GM19043 (cell line): ENCODE results near the gene MYLK.

Source experiments
- ATAC-seq: cut with Tn5 transposase; IDR thresholded peaks from one replicate; pipeline ENCODE4 v1.9.1; 2021; ENCODE audit warnings: low read depth; ENCODE audit not compliant: unreplicated experiment

The MYLK gene

DNA sequence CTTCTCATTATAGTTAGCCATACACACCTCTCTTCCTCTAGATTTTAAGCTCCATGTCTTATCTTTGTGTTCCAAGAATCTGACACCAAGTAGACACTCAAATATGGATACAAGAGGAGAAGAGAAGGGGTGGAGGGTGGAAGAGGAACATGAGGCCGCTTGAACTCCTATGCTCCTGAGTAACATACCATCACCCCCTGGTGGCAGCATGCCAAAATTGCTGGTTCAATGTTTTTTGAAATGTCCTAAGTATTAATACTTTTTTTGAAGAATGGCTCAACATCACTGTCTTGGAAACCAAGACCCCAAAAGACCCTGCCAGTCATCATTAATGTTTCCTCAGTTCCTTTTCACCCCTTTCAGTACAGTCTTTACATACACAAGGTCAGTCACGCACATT lies 227.4 kb downstream of the MYLK start:
- no peak for ATAC-seq

- no peak for ATAC-seq
Measured at GRCh38 chr3:123656274-123656673, 227.9 kb downstream of the MYLK start.

DNA sequence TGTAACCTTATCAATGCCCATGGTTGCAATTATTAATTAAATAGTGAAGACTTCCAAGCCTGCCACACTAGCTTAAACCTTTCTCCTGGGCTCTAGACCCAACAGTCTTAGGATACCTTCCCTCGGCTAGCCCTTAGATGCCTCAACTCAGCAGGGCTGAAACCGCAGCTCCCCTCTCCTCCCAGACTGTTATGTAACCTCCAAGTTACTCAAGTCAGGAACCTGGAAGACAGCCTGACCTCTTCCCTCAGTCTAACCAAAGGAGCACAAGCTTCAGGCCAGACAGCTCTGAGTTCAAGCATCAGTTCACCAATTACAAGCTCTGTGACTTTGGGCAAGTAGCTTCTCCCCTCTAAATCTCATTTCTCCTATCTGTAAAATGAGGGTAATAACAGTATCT lies 228.7 kb downstream of the MYLK start:
- ATAC-seq = no peak

GRCh38 chr3:123653221-123653682 lies 230.9 kb downstream of the MYLK start:
- ATAC-seq = no peak

- ATAC-seq = no peak
Measured at GRCh38 chr3:123652342-123652984, 231.7 kb downstream of the MYLK start.

GRCh38 chr3:123651449-123652341 lies 232.4 kb downstream of the MYLK start:
- ATAC-seq = no peak

DNA sequence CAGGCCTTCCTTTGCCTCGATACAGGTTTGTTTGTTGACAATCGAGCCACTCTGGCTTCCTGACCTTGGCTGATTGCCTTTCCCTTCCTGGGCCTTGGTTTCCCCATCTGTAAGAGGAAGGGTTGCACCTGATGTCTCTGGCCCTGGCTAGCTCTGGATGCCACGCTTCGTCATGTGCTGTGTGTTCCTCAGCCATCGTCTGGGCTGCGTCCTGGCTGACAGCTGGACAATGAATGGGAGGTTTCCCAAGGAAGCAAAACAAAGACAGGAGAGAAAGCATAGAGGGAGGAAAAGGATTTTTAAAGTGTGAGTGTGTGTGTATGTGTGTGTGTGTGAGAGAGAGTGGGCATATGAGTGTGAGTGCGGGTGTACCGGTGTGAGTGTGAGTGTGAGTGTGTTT lies 234.0 kb downstream of the MYLK start:
- ATAC-seq = no peak

DNA sequence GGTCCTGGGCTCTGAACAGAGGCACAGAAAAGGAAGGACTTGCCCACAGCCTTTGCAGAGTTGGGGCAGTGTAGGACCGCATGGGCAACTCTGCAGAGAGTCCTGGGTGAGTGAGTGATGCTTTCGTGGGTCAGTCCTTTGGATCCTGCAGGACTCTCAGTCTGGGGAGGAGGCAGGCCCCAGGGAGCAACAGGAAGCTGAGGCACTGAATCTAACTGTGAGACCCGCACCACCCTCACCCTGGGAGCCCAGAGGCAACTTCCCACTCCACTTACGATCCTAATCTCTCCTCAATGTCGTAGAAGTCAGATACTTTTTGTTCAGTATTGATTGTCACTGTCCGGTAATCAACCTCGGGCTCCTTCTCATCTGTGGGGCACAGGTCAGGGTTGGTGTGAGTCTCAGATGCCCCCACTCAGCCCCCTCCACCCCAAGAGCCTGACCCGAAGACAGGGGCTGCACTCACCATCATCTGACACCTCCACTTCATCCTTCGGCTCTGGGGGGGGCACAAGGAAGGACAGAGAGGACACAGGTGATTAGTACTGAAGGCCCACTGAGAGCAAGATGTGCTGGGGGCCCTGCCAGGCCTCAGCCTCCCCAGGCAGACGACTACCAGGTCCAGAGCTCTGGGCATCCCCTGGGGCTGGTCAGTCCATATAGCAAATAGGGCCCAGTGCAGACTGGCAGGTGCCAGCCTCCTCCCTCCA lies 235.3 kb downstream of the MYLK start:
- ATAC-seq = no peak

DNA sequence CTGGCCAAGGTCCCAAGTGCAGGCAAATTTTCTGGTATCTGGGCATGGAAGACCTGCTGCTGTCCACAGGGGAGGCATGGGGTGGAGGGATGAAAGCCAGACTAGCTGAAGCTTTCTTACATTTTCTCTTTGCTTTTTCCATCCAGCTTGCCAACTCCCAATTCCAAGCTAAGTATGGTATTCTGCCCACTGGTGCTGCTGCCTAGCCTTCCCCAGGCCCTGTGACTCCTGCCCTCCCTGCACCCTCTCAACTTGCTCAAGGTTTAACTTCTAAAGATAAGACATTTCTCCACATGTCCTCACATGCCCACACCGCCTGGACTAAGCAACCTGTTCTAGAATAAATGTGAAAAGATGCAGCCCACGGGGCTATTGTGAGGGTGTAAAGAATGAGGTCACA lies 239.8 kb downstream of the MYLK start:
- ATAC-seq = no peak

- ATAC-seq = no peak
Measured at GRCh38 chr3:123642957-123643330, 241.2 kb downstream of the MYLK start.

GRCh38 chr3:123642182-123642956 lies 241.8 kb downstream of the MYLK start:
- ATAC-seq = peak; percentile 87

DNA sequence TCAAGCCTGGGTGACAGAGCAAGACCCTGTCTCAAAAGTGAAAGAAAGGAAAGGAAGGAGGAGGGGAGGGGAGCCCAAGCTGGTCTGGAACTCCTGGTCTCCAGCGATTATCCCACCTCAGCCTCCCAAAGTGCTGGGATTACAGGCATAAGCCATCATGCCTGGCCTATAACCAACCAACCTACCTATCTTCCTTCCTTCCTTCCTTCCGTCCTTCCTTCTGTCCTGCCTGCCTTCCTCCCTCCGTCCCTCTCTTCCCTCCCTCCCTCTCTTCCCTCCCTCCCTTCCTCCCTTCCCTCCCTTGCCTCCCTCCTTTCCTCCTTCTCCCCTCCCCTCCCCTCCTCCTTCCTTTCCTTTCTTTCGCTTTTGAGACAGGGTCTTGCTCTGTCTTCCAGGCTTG lies 242.6 kb downstream of the MYLK start:
- no peak for ATAC-seq

GRCh38 chr3:123640740-123641462 lies 243.2 kb downstream of the MYLK start:
- no peak for ATAC-seq

DNA sequence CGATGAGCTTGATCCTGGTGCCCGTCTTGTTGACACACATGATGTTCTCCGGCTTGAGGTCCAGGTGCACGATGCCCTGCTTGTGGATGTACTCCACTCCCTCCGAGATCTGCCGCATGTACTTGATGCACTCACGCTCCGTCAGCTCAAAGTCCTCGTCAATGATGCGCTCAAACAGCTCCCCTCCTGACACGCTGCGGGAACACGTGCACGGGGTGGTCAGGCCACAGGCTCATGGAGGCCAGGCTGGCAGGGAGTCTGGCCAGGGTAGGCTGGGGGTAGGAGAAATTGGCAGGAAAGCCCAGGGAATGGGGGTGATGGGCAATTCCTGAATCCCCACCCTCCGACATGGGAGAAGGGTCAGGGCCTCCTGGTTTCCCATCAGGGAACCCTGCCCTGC lies 243.8 kb downstream of the MYLK start:
- ATAC-seq = no peak

DNA sequence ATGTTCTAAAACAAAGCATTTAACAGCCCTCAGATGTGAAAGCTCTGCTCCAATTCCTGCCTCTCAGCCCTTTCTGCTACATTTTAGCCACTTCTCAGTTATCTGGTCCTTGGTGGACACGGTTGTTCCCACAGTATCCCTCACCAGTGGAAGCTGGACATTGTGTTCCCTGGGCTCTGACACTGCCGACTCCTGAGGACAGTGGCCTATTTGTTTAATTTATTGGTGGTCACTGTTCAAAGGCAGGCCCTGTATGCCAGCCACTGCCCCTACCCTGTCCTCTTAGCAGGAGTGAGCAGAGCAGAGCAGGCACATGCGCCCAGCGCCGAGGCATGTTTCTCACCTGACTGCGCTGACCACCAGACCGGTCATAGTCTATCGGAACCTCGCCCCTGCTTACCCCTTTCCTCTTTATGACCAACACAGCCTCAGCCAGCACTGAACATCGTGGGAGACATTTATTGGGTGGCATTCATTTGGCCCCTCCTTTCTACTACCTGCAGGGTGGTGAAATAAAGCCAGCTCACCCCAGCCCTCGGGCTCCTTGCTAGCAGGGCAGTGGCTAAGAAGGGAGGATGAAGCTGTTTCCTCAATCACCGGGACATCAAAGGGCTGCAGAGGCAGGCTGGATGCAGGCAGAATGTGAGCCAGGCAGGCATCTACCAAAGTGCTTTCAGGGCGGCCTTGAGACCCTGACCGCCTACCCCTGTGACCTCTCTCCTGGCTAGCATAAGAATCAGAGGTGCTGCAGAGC lies 245.0 kb downstream of the MYLK start:
- no peak for ATAC-seq

GRCh38 chr3:123637841-123638240 lies 246.3 kb downstream of the MYLK start:
- no peak for ATAC-seq

GRCh38 chr3:123637131-123637530 lies 247.0 kb downstream of the MYLK start:
- ATAC-seq = no peak

DNA sequence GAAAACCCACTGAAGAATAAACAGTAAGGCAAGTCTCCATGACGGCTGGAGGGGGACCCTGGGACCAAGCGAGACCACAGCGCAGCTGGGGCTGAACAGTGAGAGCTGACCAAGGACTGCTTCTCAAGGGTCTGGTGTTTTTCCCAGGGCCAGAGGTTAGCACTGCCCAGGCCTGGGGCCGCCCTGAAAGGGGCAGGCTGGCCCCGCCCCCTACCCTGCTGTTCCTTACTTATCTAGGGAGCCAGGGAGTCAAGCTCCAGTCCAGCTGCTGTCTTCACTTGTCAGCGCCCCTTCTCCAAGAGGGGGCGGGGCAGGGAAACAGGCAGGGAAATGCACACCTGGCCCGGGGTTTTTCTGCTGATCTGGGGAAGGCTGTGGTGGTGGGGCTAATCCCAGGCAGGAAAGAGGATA lies 247.7 kb downstream of the MYLK start:
- ATAC-seq = no peak

- no peak for ATAC-seq
Measured at GRCh38 chr3:123635717-123636116, 248.4 kb downstream of the MYLK start.
